OCI-LY3 (cell line): Measurements from ENCODE around the gene IGFBP6.

ENCODE experiments used
- CTCF ChIP-seq: fragments of 200-600, 300-600 bp; sonication (generic); IDR thresholded peaks from 2 replicates; pipeline ENCODE4 v1.5.1; 2014; ENCODE audit warnings: antibody characterized with exemption, low read length, low read depth
- EZH2phosphoT487 ChIP-seq: fragments of 200-600 bp; shearing (Covaris generic); IDR thresholded peaks from 2 replicates; pipeline ENCODE4 v1.6.1; 2018; ENCODE audit warnings: antibody characterized with exemption, mixed run types, low read depth

- no peak for TF ChIP-seq CTCF
- TF ChIP-seq EZH2phosphoT487: no peak
Observed at GRCh38 chr12:53058674-53059433, 38.6 kb upstream of the IGFBP6 start.
